Breast epithelium (tissue), 3 donors: ENCODE data around the gene G6PC2.

Experiments
- CTCF ChIP-seq, 3 donors: fragments of 450-650 bp; IDR thresholded peaks; one replicate each; pipeline ENCODE4 v1.5.1; 2016 to 2017; ENCODE audit warnings: antibody characterized with exemption in 3 of 3, mild to moderate bottlenecking in 3 of 3, moderate library complexity in 3 of 3
- POLR2AphosphoS5 ChIP-seq, 3 donors: sonication (generic); formaldehyde crosslinking; IDR thresholded peaks; one replicate each; pipeline ENCODE4 v1.6.1; 2017; ENCODE audit warnings: antibody characterized with exemption in 3 of 3

GRCh38 chr2:168920504-168921157, 19.5 kb downstream of the G6PC2 start:
- peak in 2 of 3 donors; percentile 58 to 62 for TF ChIP-seq CTCF (IDR thresholded peaks at IDR 0.05)
- no peak for TF ChIP-seq POLR2AphosphoS5 (IDR thresholded peaks at IDR 0.05)
